MM.1S (cell line): ENCODE results near the gene RABEP2.

ENCODE experiments used
- CTCF ChIP-seq: fragments of 300-600 bp; sonication (generic); IDR thresholded peaks from 2 replicates; pipeline ENCODE4 v1.5.1; 2016; ENCODE audit warnings: antibody characterized with exemption, low read length, mixed read lengths
- EZH2phosphoT487 ChIP-seq: fragments of 300-600 bp; sonication (generic); IDR thresholded peaks from 2 replicates; pipeline ENCODE4 v1.6.1; 2018; ENCODE audit warnings: antibody characterized with exemption, low read length

GRCh38 chr16:28903344-28904042 lies 21.5 kb downstream of the RABEP2 start:
- no peak for TF ChIP-seq CTCF
- TF ChIP-seq EZH2phosphoT487 = no peak
